ENCODE results near the gene CXXC1.
"Not testable (repeated sequence)": the region's sequence is repeated elsewhere in the genome, so short reads cannot be mapped to it uniquely, and the experiment has no call there.

CXXC1 gene

GRCh38 chr18:50276452-50276851 is 11.0 kb downstream of the CXXC1 start:
- H3K36me3 ChIP-seq (replicated peaks) = peaks cover 72% of the 10 kb centered on the region

GRCh38 chr18:50275503-50276036 is 11.9 kb downstream of the CXXC1 start:
- H3K9me3 ChIP-seq = no peaks in the 10 kb centered on the region
- H3K4me1 ChIP-seq = no peaks in the 10 kb centered on the region; the same call in 1 of the 2 replicates
- H3K36me3 ChIP-seq (replicated peaks) = peaks cover 80% of the 10 kb centered on the region
- DNase-seq (ENCODE audit: low spot score in 2 of 2) = no peak
- no peak overlapping the region for H3K4me3 ChIP-seq
- H3K27me3 ChIP-seq (ENCODE audit: low read depth) = no peaks in the 10 kb centered on the region
- in situ Hi-C loops (cut with MboI; ENCODE audit: low sequenced_read_pairs) = no loop called here

More at GRCh38 chr18:50276452-50276851, 11.0 kb downstream of the CXXC1 start:
- Histone ChIP-seq H3K4me1 (no peaks in the 10 kb centered on the region; the same call in 1 of the 2 replicates), H3K4me3 (no peak overlapping the region), H3K9me3 (no peaks in the 10 kb centered on the region), H3K27me3 (ENCODE audit: low read depth) (no peaks in the 10 kb centered on the region)
- DNase-seq (ENCODE audit: low spot score in 2 of 2) = no peak
- in situ Hi-C loops (cut with MboI; ENCODE audit: low sequenced_read_pairs) = no loop called here

GRCh38 chr18:50274941-50275340 is 12.6 kb downstream of the CXXC1 start:
- H3K4me3 ChIP-seq = no peak overlapping the region
- in situ Hi-C loops (cut with MboI; ENCODE audit: low sequenced_read_pairs) = no loop called here
- no peaks in the 10 kb centered on the region for H3K9me3 ChIP-seq
- H3K36me3 ChIP-seq (replicated peaks) = peaks cover 86% of the 10 kb centered on the region
- no peak for DNase-seq (ENCODE audit: low spot score in 2 of 2)
- H3K4me1 ChIP-seq = no peaks in the 10 kb centered on the region; the same call in 1 of the 2 replicates
- no peaks in the 10 kb centered on the region for H3K27me3 ChIP-seq (ENCODE audit: low read depth)

- Histone ChIP-seq H3K4me3 (no peak overlapping the region), H3K4me1 (no peaks in the 10 kb centered on the region), H3K36me3 (replicated peaks) (peaks cover 91% of the 10 kb centered on the region), H3K9me3 (no peaks in the 10 kb centered on the region; the same call in 1 of the 2 replicates), H3K27me3 (ENCODE audit: low read depth) (no peaks in the 10 kb centered on the region)
- DNase-seq (ENCODE audit: low spot score in 2 of 2) = no peak
- in situ Hi-C loops (cut with MboI; ENCODE audit: low sequenced_read_pairs) = no loop called here
Measured at GRCh38 chr18:50274044-50274442, 13.4 kb downstream of the CXXC1 start.

GRCh38 chr18:50273203-50274043 is 14.1 kb downstream of the CXXC1 start:
- Histone ChIP-seq H3K4me1 (no peaks in the 10 kb centered on the region), H3K27me3 (ENCODE audit: low read depth) (no peaks in the 10 kb centered on the region), H3K4me3 (no peak overlapping the region), H3K36me3 (replicated peaks) (peaks cover 90% of the 10 kb centered on the region), H3K9me3 (no peaks in the 10 kb centered on the region; the same call in 1 of the 2 replicates)
- DNase-seq (ENCODE audit: low spot score in 2 of 2) = no peak
- in situ Hi-C loops (cut with MboI; ENCODE audit: low sequenced_read_pairs) = no loop called here

- DNase-seq (ENCODE audit: low spot score in 2 of 2) = no peak
- no peak overlapping the region for H3K4me3 ChIP-seq
- H3K4me1 ChIP-seq = no peaks in the 10 kb centered on the region
- no peaks in the 10 kb centered on the region for H3K27me3 ChIP-seq (ENCODE audit: low read depth)
- peaks cover 85% of the 10 kb centered on the region for H3K36me3 ChIP-seq (replicated peaks)
- H3K9me3 ChIP-seq = no peaks in the 10 kb centered on the region; the same call in 1 of the 2 replicates
- in situ Hi-C loops (cut with MboI; ENCODE audit: low sequenced_read_pairs) = no loop called here
Measured at GRCh38 chr18:50272568-50272967, 14.9 kb downstream of the CXXC1 start.

- H3K4me3 ChIP-seq = no peak overlapping the region
- peak in 1 of 2 experiments; percentile 53 for DNase-seq (ENCODE audit: low spot score in 2 of 2)
- no peaks in the 10 kb centered on the region for H3K27me3 ChIP-seq (ENCODE audit: low read depth)
- in situ Hi-C loops (cut with MboI; ENCODE audit: low sequenced_read_pairs) = no loop called here
- H3K4me1 ChIP-seq = no peaks in the 10 kb centered on the region
- peaks cover 45% of the 10 kb centered on the region for H3K36me3 ChIP-seq (replicated peaks)
- H3K9me3 ChIP-seq = no peaks in the 10 kb centered on the region; the same call in 1 of the 2 replicates
Measured at GRCh38 chr18:50268022-50268747, 19.3 kb downstream of the CXXC1 start.

- no peaks in the 10 kb centered on the region for H3K4me1 ChIP-seq
Measured at GRCh38 chr18:50266248-50266704, 21.2 kb downstream of the CXXC1 start, which contains the start of gene CFAP53. Gene CFAP53, minus strand, starts transcription at chr18:50266495. Its CDS starts 91 bp downstream, at chr18:50266404.

GRCh38 chr18:50262977-50263376 is 24.5 kb downstream of the CXXC1 start:
- Histone ChIP-seq H3K36me3 (replicated peaks) (no peaks in the 10 kb centered on the region), H3K4me1 (no peaks in the 10 kb centered on the region), H3K9me3 (no peaks in the 10 kb centered on the region), H3K27me3 (ENCODE audit: low read depth) (no peaks in the 10 kb centered on the region), H3K4me3 (no peak overlapping the region)
- in situ Hi-C loops (cut with MboI; ENCODE audit: low sequenced_read_pairs) = no loop called here
- no peak for DNase-seq (ENCODE audit: low spot score in 2 of 2)

More at GRCh38 chr18:50266248-50266704, 21.2 kb downstream of the CXXC1 start, which contains the start of gene CFAP53:
- in situ Hi-C loops (cut with MboI; ENCODE audit: low sequenced_read_pairs) = no loop called here
- Histone ChIP-seq H3K27me3 (ENCODE audit: low read depth) (no peaks in the 10 kb centered on the region), H3K4me3 (peak within 1 kb of the TSS; percentile 43), H3K9me3 (no peaks in the 10 kb centered on the region; the same call in 1 of the 2 replicates), H3K36me3 (replicated peaks) (peaks cover 26% of the 10 kb centered on the region)
- peak; percentile 86 to 95 for DNase-seq (ENCODE audit: low spot score in 2 of 2)

- Histone ChIP-seq H3K27me3 (ENCODE audit: low read depth) (no peaks in the 10 kb centered on the region), H3K36me3 (replicated peaks) (no peaks in the 10 kb centered on the region), H3K9me3 (no peaks in the 10 kb centered on the region), H3K4me3 (no peak overlapping the region), H3K4me1 (no peaks in the 10 kb centered on the region)
- DNase-seq (ENCODE audit: low spot score in 2 of 2) = no peak
- in situ Hi-C loops (cut with MboI; ENCODE audit: low sequenced_read_pairs) = no loop called here
Measured at GRCh38 chr18:50250935-50251334, 36.6 kb downstream of the CXXC1 start.

- Histone ChIP-seq H3K4me3 (no peak overlapping the region), H3K4me1 (no peaks in the 10 kb centered on the region), H3K9me3 (no peaks in the 10 kb centered on the region), H3K36me3 (replicated peaks) (no peaks in the 10 kb centered on the region), H3K27me3 (ENCODE audit: low read depth) (no peaks in the 10 kb centered on the region)
- DNase-seq (ENCODE audit: low spot score in 2 of 2) = no peak
- in situ Hi-C loops (cut with MboI; ENCODE audit: low sequenced_read_pairs) = no loop called here
Measured at GRCh38 chr18:50249576-50249975, 37.9 kb downstream of the CXXC1 start.

- Histone ChIP-seq H3K27me3 (ENCODE audit: low read depth) (no peaks in the 10 kb centered on the region), H3K4me3 (no peak overlapping the region), H3K9me3 (no peaks in the 10 kb centered on the region), H3K4me1 (no peaks in the 10 kb centered on the region), H3K36me3 (replicated peaks) (no peaks in the 10 kb centered on the region)
- in situ Hi-C loops (cut with MboI; ENCODE audit: low sequenced_read_pairs) = no loop called here
- DNase-seq (ENCODE audit: low spot score in 2 of 2) = no peak
Measured at GRCh38 chr18:50247561-50247960, 39.9 kb downstream of the CXXC1 start.

GRCh38 chr18:50241768-50242167 is 45.7 kb downstream of the CXXC1 start:
- in situ Hi-C loops (cut with MboI; ENCODE audit: low sequenced_read_pairs); H3K4me3 ChIP-seq; H3K9me3 ChIP-seq; DNase-seq (ENCODE audit: low spot score in 2 of 2); H3K4me1 ChIP-seq; H3K36me3 ChIP-seq (replicated peaks); H3K27me3 ChIP-seq (ENCODE audit: low read depth): not testable (repeated sequence)
